ENCODE data around the gene SMIM35. TPM values are rescaled to one million over a fixed set of nuclear protein-coding genes. Genes with fewer than 3 reads are reported as not detected.

SMIM35 gene
- total RNA-seq, 1 experiment from 2014 or later, result not detected

DNA sequence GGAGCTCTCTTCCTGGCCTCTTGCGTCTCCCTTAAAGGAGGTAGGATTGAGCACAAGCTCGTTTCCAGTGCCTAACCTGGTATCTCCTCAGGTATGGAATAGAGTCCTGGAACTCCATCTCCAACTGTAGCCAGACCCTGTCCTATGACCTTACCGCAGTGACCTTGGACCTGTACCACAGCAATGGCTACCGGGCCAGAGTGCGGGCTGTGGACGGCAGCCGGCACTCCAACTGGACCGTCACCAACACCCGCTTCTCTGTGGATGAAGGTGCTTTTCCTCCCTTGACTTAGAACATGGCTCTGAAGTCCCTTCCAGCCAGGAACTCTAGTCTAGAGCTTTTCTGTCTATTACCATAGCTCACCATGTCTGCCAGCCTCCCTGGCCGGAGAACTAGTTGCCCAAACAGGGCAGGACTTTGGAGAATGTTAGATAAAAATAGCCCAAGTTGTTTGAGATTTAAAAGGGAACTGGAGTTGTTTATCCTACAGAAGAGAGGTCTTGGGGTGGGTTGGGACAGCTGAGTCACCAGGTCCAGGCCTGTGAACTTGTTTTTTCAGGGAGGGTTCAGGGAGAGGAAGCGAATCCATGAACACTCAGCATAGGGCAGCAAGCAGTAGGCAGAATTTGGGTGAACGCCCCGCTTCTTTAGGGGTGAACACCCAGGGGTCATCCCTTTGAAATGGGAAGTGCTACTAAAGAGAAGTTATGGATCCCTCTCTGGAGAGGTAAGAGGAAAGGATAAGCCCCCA is 97.2 kb downstream of the SMIM35 start:
- no peak overlapping the region for H3K23ac ChIP-seq (ENCODE audit: insufficient read length, low read depth, low read length)
- H3K9me3 ChIP-seq (ENCODE audit: control insufficient read depth, low read depth, low read length), result peaks cover 4% of the 10 kb centered on the region
- Mint-ChIP-seq H3K4me1 (peaks cover 8 to 20% of the 10 kb centered on the region in 2 experiments), H3K9me3 (no peaks in the 10 kb centered on the region), H3K27me3 (ENCODE audit: low read depth) (peaks cover 56% of the 10 kb centered on the region), H3K4me3 (no peak overlapping the region), H3K27ac (no peak overlapping the region; a peak in 1 of 7 replicates), H3K36me3 (ENCODE audit: insufficient read depth in 1 of 3, low read depth in 3 of 3) (no peaks in the 10 kb centered on the region; a peak in 1 of 7 replicates)
- no peak overlapping the region for H4K5ac ChIP-seq (ENCODE audit: insufficient read length, low read depth, low read length)
- H2AK5ac ChIP-seq (ENCODE audit: insufficient read length, low read length), result no peak overlapping the region
- no peaks in the 10 kb centered on the region; the same call in 1 of the 2 replicates for H3K4me1 ChIP-seq (ENCODE audit: insufficient read depth, low read length)
- no peaks in the 10 kb centered on the region for H4K20me1 ChIP-seq (ENCODE audit: control insufficient read depth, insufficient read depth, insufficient read length)
- H3K9ac ChIP-seq (ENCODE audit: extremely low read depth, insufficient read length, low read length), result no peak overlapping the region
- no peak for DNase-seq
- H3K79me2 ChIP-seq (ENCODE audit: insufficient read depth, low read length), result no peaks in the 10 kb centered on the region
- no peak overlapping the region for H2BK5ac ChIP-seq (ENCODE audit: insufficient read length, low read length)
- H4K8ac ChIP-seq (replicated peaks; ENCODE audit: insufficient read length, low read depth, low read length), result no peak overlapping the region
- H3K79me1 ChIP-seq (ENCODE audit: insufficient read depth, low read depth, low read length, poor library complexity, severe bottlenecking), result no peaks in the 10 kb centered on the region
- H2BK15ac ChIP-seq (ENCODE audit: low read depth, low read length), result no peak overlapping the region
- H3K4ac ChIP-seq (ENCODE audit: low read depth, low read length), result no peak overlapping the region
- H3K14ac ChIP-seq (ENCODE audit: insufficient read depth, low read length), result no peak overlapping the region
- no peak overlapping the region for H2BK12ac ChIP-seq (ENCODE audit: insufficient read length, low read depth, low read length)
- no peak overlapping the region for H3T11ph ChIP-seq (ENCODE audit: low read length)
- H3K27me3 ChIP-seq (ENCODE audit: insufficient read depth, low read length), result peaks cover 14% of the 10 kb centered on the region; the same call in 1 of the 2 replicates
- no peak overlapping the region for H3K27ac ChIP-seq (ENCODE audit: insufficient read length, low read depth, low read length)
- no peak overlapping the region for H2AFZ ChIP-seq (ENCODE audit: low read length)
- H3K4me2 ChIP-seq (ENCODE audit: insufficient read depth, insufficient read length, low read length), result no peak overlapping the region
- H3K23me2 ChIP-seq (ENCODE audit: insufficient read length, low read depth, low read length, poor library complexity, severe bottlenecking), result peaks cover 3% of the 10 kb centered on the region
- no peak overlapping the region for H2BK20ac ChIP-seq (ENCODE audit: low read depth, low read length, poor library complexity, severe bottlenecking)
- H3K18ac ChIP-seq (ENCODE audit: insufficient read length, low read depth, low read length), result no peak overlapping the region
- no peak overlapping the region for H4K91ac ChIP-seq (ENCODE audit: insufficient read length, low read depth, low read length)
- TF ChIP-seq, protein P1, sequence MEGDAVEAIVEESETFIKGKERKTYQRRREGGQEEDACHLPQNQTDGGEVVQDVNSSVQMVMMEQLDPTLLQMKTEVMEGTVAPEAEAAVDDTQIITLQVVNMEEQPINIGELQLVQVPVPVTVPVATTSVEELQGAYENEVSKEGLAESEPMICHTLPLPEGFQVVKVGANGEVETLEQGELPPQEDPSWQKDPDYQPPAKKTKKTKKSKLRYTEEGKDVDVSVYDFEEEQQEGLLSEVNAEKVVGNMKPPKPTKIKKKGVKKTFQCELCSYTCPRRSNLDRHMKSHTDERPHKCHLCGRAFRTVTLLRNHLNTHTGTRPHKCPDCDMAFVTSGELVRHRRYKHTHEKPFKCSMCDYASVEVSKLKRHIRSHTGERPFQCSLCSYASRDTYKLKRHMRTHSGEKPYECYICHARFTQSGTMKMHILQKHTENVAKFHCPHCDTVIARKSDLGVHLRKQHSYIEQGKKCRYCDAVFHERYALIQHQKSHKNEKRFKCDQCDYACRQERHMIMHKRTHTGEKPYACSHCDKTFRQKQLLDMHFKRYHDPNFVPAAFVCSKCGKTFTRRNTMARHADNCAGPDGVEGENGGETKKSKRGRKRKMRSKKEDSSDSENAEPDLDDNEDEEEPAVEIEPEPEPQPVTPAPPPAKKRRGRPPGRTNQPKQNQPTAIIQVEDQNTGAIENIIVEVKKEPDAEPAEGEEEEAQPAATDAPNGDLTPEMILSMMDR (conservative IDR thresholded peaks at IDR 0.05), result no peak
- WGBS (ENCODE audit: extremely low coverage, insufficient read length, low lambda C conversion rate), result no CpG with 5 or more reads among the region's 13 CpGs
- H2BK120ac ChIP-seq (ENCODE audit: low read depth, low read length, poor library complexity, severe bottlenecking), result no peak overlapping the region
- no peak overlapping the region for H3K56ac ChIP-seq (ENCODE audit: insufficient read length, low read depth, low read length)

Measured in H9 (cell line).